Loucy (cell line): ENCODE measurements around the gene MYH10.

Source experiments
- CTCF ChIP-seq: fragments of 200-600 bp; sonication (generic); conservative IDR thresholded peaks from 2 replicates; pipeline ENCODE4 v1.5.1; 2014; ENCODE audit warnings: mild to moderate bottlenecking, antibody characterized with exemption, low read length
- EZH2phosphoT487 ChIP-seq: fragments of 200-600 bp; IDR thresholded peaks from 2 replicates; pipeline ENCODE4 v1.6.1; 2018; ENCODE audit warnings: antibody characterized with exemption, mild to moderate bottlenecking, moderate library complexity, borderline replicate concordance

- TF ChIP-seq CTCF (no peak), EZH2phosphoT487 (no peak)
These were observed 149.4 kb downstream of the MYH10 start for GRCh38 chr17:8481089-8481488.
